ENCODE data around the gene PITPNM1.
A peak's percentile ranks its signal among the peaks of the same experiment; 100 is the strongest.
"Not testable (repeated sequence)": the region's sequence is repeated elsewhere in the genome, so short reads cannot be mapped to it uniquely, and the experiment has no call there.

Gene PITPNM1

GRCh38 chr11:67466367-67466766, 38.8 kb downstream of the PITPNM1 start:
- DNase-seq (ENCODE audit: low read depth) = no peak

- not testable (repeated sequence) for DNase-seq (ENCODE audit: low read depth)
These were observed 39.6 kb downstream of the PITPNM1 start for GRCh38 chr11:67465530-67465929.

DNA sequence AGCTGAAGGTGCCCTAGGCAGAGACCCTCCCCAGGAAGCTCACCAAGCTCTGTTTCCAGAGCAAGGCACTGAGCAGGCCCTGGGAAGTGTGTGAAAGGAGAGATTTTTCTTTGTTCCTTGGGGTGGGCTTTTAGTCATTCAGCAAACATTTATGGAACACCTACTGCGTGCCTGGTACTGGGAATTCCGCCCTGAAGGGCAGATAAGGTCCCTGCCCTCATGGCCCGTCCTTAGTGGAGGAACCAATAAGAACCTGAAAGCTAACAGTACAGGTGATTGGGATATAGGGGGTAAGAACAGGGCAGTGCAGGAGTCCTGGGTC, 40.0 kb downstream of the PITPNM1 start:
- DNase-seq (ENCODE audit: low read depth) = no peak

DNA sequence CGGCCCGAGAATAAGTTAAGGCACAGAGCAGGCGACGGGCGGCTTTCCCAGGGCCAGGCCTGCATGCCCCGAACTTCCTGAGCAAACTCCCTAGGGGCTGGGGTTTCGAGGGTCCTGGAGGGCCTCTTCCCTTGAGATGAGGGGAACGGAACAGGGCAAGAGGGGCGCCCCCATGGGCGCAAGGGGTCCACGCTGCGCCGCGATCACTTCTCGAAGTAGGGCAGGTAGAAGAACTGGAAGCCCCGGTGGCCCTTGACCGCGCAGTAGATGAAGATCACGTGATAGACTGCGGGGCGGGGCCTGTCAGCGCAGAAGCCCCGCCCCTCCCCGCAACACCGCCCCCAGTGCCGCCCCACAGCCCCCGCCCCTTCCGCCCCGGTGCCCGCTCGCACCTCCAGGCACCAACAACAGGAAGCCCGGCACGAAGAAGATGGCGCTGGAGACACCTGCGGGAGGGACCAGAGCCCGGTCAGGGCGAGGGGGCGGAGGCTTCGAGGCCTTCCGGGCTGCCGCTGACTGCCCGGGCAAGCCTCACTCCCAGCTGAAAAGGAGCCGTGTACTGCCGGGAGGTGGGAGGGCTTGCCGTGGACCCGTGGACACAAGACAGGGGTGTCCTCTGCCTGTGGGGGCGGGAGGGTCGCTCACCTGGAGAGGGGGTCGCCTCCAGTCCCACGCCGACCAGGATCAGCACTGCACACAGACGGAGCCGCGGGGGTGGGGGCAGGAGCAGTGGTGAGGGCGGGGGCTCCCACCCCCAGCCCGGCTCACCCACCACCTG, 40.6 kb downstream of the PITPNM1 start:
- peak; percentile 90 for DNase-seq (ENCODE audit: low read depth)

DNA sequence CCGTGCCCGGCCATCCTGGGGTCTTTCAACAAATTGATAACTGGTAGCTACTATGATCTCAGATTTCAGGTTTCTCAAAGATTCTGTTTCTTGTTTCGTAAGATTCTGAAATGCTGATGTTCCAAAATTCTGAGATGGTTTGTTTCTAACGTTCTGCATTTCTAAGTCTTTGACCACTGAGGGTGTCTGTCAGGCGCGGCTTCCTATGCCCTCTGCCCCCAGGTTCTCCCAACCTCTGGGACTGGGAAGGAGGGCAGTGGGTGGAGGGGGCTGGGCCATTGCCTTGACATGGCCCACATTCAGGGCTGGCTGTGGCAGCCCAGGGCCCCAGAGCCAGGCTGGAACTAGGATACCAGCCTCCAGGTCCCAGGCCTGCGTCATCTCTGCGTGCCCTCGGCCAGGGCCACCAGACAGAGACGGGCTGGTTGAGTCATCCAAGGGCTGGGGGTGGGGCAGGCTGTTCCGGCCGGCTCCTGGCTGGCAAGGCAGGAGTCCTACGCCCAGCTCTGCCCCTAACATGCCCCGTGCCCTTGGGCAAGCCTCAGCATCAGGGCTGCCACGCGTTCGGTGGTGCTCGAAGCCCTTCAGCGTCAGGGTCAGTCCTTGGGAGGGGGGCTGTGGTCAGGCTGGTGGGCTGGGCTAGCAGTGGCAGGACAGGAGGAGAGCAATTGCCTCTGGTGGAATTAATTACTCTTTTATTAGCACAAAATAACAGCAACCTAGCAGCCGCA, 41.3 kb downstream of the PITPNM1 start:
- no peak for DNase-seq (ENCODE audit: low read depth)

GRCh38 chr11:67463186-67463585, 42.0 kb downstream of the PITPNM1 start:
- no peak for DNase-seq (ENCODE audit: low read depth)

DNA sequence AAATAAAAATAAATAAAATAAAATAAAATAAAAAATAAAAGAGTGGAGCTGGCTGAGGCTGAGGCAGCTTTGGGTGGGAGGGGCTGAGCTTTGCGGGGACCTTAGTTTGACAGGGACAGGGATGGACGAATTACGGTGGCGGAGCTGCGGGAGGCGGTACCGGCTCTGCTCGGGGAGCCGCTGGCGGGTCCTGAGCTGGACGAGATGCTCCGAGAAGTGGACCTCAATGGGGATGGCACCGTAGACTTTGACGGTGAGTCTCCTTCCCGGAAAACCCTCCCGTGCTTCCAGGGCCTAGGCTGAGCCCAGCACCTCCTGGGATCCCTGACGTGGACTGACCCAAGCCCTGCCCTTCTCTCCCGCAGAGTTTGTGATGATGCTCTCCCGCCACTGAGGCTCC, 46.9 kb downstream of the PITPNM1 start:
- no peak for DNase-seq (ENCODE audit: low read depth)

DNA sequence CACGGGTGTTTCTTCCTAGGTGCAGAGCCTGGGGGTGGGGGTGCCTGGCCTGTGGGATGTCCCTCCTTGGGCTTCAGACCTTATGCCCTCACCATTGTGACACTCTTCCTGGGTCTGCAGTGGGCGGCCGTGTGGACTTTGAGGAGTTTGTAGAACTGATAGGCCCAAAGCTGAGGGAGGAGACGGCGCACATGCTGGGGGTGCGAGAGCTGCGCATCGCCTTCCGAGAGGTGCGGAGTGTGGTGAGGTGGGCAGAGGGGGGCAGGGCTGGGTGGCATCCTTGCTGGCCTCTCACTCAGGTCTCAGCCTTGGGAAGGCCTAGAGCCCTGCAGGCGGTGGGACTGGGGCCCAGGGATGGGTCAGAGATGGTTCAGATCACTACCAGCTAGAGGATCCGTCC, 47.7 kb downstream of the PITPNM1 start:
- DNase-seq (ENCODE audit: low read depth) = no peak

- no peak for DNase-seq (ENCODE audit: low read depth)
These were observed 49.0 kb downstream of the PITPNM1 start for GRCh38 chr11:67456068-67456705.

DNA sequence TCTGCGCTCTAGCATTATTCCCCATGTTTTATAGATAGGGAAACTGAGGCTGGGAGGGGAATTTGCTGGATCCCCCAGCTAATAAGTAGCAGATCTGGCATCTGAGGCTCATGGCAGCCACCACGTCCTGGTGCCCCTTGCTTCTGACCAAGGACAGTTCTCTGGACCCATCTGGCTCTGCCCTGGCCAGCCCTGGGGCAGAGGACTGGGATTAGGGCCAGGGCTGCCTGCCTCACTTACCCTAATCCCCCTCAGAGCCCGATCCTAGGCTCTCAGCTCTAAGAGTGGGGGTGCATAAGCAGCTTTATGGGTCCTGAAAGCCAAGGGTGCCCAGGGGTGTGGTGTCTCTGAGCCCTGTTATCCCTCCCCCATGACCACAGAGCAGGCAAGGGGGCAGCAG, 50.1 kb downstream of the PITPNM1 start, which contains the start of gene CABP4:
Gene CABP4, plus strand, starts transcription at position 301 of the 400 bp plus-strand sequence. Its CDS starts 70 bp downstream, at position 371.
- no peak for DNase-seq (ENCODE audit: low read depth)

GRCh38 chr11:67453816-67454732, 51.1 kb downstream of the PITPNM1 start:
- no peak for DNase-seq (ENCODE audit: low read depth)

DNA sequence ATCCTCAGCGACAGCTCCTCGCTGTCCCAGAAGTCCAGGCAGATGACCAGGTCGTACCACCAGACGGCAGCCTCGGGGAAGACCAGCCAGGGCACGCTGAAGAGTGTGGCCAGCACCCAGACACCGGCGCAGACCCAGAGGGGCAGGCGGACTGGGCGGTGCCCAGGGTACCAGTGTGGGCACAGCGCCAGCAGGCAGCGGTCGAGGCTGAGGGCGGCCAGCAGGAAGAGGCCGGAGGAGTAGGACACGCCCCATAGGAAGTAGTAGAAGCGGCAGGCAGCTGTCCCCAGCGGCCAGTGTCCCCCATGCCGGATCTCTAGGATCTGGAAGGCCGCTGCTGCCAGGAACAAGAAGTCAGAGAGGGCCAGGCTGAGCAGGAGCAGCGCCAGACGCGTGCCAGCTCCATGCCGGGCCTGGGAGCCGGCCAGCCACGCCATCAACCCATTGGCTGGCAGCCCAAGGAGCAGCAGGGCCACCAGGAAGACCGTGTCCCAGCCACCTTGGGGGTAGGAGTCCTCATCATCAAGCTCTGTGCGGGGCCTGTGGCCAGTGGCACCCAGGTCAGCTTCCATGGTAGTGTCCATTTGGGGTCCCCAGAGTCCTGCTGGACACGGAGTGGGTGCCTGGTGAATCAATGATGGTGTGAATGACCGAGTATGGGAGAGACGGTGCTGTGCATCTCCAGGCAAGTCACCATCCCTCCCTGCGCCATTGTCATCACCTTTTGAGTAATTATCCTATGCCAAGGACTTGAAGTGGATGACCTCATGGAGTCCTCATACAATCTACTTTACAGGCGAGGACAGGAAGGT, 52.8 kb downstream of the PITPNM1 start, which contains the start of gene GPR152:
Gene GPR152, minus strand, starts transcription at position 589 of the 812 bp plus-strand sequence. Its CDS starts 5 bp downstream, at position 584.
- DNase-seq (ENCODE audit: low read depth) = no peak

DNA sequence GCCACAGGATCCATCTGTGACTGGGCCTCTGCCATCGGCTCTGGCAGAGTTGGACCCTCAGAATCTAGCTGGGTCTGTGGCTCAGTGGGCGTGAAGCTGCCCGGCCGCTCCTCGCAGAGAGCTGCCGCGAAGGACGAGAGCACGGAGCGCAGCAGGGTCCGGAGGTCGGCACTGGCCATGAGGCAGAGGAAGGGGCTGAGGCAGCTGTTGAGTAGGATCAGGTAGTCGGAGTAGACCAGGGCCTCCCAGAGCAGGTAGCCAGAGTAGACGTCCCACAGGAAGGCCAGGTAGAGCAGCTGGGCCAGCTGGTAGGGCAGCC, 53.5 kb downstream of the PITPNM1 start:
- DNase-seq (ENCODE audit: low read depth) = no peak

DNA sequence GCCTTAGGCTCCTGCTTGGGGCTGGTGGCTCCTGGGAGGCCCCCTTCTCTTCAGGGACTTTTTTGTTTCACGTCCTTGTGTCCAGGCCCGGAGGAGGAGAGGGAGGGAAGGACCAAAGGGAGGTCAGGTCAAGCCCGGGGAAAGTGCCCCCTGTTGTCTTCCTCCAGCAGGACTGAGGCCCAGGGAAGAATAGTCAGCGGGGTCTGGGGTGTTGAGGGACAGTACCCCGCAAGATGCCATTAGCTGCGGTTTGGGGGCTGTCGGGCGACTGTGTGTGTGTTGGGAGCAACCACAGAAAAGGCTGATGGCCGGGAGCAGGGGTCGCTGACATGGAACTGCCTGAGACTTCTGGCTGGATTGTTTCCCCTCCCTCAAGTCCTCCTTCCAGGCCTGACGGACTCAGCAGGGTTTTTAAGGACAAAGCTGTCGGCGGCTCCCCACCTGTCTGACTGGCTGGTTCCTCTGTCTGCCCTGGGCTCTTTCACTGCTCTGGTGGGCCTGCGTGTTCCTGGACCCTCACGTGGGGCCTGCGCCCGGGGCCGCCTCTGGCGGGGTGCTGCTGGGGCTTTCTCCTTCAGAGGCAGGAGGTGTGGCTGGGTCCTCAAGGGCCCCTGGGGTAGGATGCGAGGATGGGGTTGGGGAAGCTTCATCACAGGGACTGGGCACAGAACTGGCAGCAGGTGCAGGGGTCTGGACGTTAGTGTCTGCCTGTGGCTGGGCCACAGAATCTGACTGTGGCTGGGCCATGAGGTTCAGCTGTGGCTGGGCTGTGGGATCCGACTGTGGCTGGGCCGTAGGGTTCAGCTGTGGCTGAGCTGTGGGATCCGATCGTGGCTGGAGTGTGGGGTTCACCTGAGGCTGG, 54.1 kb downstream of the PITPNM1 start:
- no peak for DNase-seq (ENCODE audit: low read depth)

DNA sequence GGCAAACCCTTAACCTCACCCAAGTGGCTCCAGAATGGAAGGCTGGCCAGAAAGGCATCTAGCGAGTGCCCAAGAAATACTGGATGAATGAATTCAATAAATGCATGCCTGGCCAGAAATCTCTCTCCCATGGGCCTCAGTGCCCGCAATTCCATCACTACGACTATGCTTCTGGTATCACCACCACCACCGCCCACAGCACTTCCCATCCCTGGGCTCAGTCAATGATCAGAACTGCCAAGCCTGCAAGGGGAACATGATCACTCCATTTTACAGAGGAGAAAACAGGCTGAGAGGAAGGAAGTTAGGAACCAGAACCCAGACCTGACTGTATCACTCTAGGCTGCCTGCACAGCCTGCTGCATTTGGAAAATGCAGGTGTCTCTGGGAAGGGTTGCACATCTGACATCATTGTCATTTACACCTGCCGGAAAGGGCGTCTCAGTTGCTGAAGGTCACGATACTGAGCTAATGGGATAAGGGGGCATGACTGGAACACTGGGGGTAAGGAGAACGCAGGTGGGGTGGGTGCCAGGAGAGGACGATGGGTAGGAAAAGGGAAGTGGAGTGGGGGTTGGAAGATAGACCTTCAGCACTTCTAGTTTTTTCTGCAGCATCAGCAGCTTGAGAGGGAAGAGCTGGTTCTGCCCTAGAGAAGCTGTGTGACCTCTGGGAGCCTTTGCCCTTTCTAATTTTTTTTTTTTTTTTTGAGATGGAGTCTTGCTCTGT, 55.9 kb downstream of the PITPNM1 start:
- no peak for DNase-seq (ENCODE audit: low read depth)

DNA sequence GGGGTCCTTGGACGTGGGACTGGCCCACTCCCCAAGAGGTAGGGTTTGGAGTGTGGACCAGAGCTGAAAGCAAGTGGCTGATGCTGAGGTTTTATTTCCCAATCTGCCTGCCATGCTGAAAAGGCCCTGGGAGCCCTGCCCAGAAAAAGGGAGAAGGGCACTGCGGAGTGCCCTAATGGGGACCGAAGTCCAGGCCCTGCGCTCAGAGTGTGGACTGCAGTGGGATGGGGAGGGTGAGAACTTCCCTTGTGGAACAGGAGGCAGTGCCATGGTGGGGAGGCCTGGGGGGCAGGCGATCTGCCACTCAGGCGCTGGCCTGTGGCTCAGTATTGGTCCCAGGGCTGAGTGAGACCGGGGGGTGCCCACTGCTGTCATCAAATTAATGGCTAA, 56.9 kb downstream of the PITPNM1 start:
- no peak for DNase-seq (ENCODE audit: low read depth)

DNA sequence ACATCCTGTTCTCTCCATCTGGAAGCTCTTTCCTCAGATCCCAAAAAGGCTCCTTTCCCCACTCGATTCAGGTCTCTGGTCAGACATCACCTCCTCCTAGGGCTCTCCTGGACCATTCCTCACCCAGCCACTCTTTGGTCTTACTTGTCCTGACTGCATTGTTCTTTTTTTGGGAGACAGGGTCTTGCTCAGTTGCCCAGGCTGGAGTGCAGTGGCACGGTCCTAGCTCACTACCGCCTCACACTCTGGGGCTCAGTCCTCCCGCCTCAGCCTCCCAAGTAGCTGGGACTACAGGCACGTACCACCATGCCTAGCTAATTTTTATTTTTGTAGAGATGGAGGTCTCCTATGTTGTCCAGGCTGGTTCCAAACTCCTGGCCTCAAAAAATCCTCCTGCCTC, 59.6 kb downstream of the PITPNM1 start:
- DNase-seq (ENCODE audit: low read depth) = no peak

DNA sequence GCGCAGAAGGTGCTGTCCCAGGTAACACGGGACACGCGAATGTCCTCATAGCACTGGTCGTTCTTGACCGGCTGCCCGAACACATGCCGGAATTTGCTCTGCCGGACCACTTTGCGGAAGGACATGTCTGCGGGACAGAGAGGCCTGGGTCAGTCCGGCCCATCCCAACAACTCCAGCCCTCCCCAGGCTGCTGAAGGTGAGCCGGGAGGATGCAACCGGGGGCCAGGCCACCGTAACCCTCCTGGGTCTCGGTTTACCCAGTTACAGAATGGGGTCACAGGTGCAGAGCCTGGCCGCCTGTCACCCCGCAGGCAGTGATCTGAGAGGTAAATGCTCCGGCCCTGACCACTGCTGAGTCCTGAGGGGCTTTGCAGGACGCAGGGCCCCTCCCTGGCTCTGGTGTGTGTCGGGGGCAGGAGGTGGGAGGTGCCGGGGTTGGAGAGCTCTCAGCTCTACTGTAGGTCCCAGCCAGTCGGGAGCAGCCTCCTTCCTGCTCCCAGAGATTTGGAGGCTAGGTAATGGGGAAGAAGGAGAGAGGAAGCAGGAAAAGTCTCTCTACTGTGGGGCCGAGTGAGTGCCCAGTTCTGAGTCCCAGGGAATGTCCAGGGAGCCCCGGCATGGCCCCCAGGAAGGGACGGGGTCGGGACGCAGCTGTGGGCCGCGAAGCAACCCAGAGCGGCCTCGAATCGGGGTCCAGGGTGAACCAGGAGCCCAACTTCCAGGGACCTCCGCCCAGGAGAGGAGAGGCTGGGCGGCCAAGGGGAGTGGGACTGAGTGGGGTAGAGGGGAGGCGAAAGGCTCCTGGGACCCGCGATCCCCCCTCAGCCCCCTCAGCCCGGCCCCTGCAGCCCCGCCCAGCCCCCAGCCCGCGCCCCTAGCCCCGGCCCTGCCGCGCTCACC, 62.4 kb downstream of the PITPNM1 start:
- DNase-seq (ENCODE audit: low read depth) = no peak

All from T follicular helper cell (primary cell).